Astrocyte (in vitro differentiated cells and primary cell): Measurements from ENCODE around the gene ASAP2. TPM values are rescaled to one million over a fixed set of nuclear protein-coding genes. Genes with fewer than 3 reads are reported as not detected.

Experiments used
- DNase-seq: peaks from one replicate; pipeline ENCODE4 v3.0.0-alpha.2; 2010; ENCODE audit warnings: low read depth
- FAIRE-seq: peaks from 2 replicates; lab custom pipeline; 2011; peaks lifted over from hg19 to GRCh38; lab: Jason Lieb, UNC
- H2AFZ ChIP-seq: 2 replicates; pipeline ENCODE4 v1.6.0; 2012; ENCODE audit warnings: low read depth, low read length, inconsistent platforms
- H3K27ac ChIP-seq: 2 replicates; pipeline ENCODE4 v1.5.1; 2011; ENCODE audit warnings: low read depth, low read length, inconsistent platforms
- H3K27me3 ChIP-seq: 2 replicates; pipeline ENCODE4 v1.6.0; 2011; ENCODE audit warnings: low read length, inconsistent platforms; ENCODE audit not compliant: insufficient read depth
- H3K36me3 ChIP-seq: 2 replicates; pipeline ENCODE4 v1.5.1; 2011; ENCODE audit warnings: low read length, inconsistent platforms; ENCODE audit not compliant: insufficient read depth
- H3K4me1 ChIP-seq: 2 replicates; pipeline ENCODE4 v1.5.1; 2011; ENCODE audit warnings: low read length, inconsistent platforms; ENCODE audit not compliant: insufficient read depth
- H3K4me2 ChIP-seq: 2 replicates; pipeline ENCODE4 v1.6.0; 2012; ENCODE audit warnings: low read length, inconsistent platforms
- H3K4me3 ChIP-seq: 2 replicates; pipeline ENCODE4 v1.5.1; 2011; ENCODE audit warnings: low read depth, mild to moderate bottlenecking, low read length, inconsistent platforms; ENCODE audit not compliant: insufficient read depth
- H3K79me2 ChIP-seq: 2 replicates; pipeline ENCODE4 v1.6.0; 2012; ENCODE audit warnings: mild to moderate bottlenecking, low read length, inconsistent platforms; ENCODE audit not compliant: insufficient read depth
- H3K9ac ChIP-seq: 2 replicates; pipeline ENCODE4 v1.6.0; 2012; ENCODE audit warnings: mild to moderate bottlenecking, low read length, inconsistent platforms
- H3K9me3 ChIP-seq: 2 replicates; pipeline ENCODE4 v1.5.1; 2012; ENCODE audit warnings: low read depth, mild to moderate bottlenecking, low read length, inconsistent platforms; ENCODE audit not compliant: insufficient read depth
- H4K20me1 ChIP-seq: 2 replicates; pipeline ENCODE4 v1.6.0; 2012; ENCODE audit warnings: low read length, inconsistent platforms; ENCODE audit not compliant: insufficient read depth
- H3K27ac Mint-ChIP-seq: one replicate; pipeline ENCODE4 v1.8.0; 2021; ENCODE audit warnings: mild to moderate bottlenecking, mixed read lengths; ENCODE audit not compliant: unreplicated experiment
- H3K27me3 Mint-ChIP-seq: one replicate; pipeline ENCODE4 v1.8.0; 2021; ENCODE audit warnings: low read depth, mixed read lengths; ENCODE audit not compliant: unreplicated experiment
- H3K36me3 Mint-ChIP-seq: one replicate; pipeline ENCODE4 v1.8.0; 2021; ENCODE audit warnings: low read depth, mixed read lengths; ENCODE audit not compliant: unreplicated experiment
- H3K4me1 Mint-ChIP-seq: one replicate; pipeline ENCODE4 v1.8.0; 2021; ENCODE audit warnings: low read depth, mixed read lengths; ENCODE audit not compliant: unreplicated experiment
- H3K4me3 Mint-ChIP-seq: one replicate; pipeline ENCODE4 v1.8.0; 2021; ENCODE audit warnings: mild to moderate bottlenecking, moderate library complexity, mixed read lengths; ENCODE audit not compliant: unreplicated experiment
- H3K9me3 Mint-ChIP-seq: one replicate; pipeline ENCODE4 v1.8.0; 2021; ENCODE audit warnings: mild to moderate bottlenecking, mixed read lengths; ENCODE audit not compliant: unreplicated experiment
- EZH2 ChIP-seq: IDR thresholded peaks from 2 replicates; pipeline ENCODE4 v1.6.1; 2012; ENCODE audit warnings: mild to moderate bottlenecking, low read length, inconsistent platforms; ENCODE audit not compliant: insufficient read depth
- total RNA-seq: library from RNA; stranded (reverse); gene quantifications from 2 replicates; pipeline ENCODE4 v1.2.1, GENCODE V29; 2021
- TF ChIP-seq, protein P1 (sequence below): IDR thresholded peaks from 2 replicates; pipeline ENCODE4 v1.5.1; 2011; ENCODE audit warnings: low read depth, mild to moderate bottlenecking, inconsistent platforms, low read length, moderate library complexity; ENCODE audit not compliant: insufficient read depth

Gene ASAP2
- total RNA-seq, 1 donor from 2014 or later: 62.6 TPM

GRCh38 chr2:9344434-9344833 lies 137.8 kb downstream of the ASAP2 start:
- peaks cover 2% of the 10 kb centered on the region for H3K4me1 Mint-ChIP-seq
- FAIRE-seq: no peak
- Histone ChIP-seq H3K4me3 (no peak overlapping the region), H3K27me3 (no peaks in the 10 kb centered on the region), H3K9me3 (no peaks in the 10 kb centered on the region), H4K20me1 (peaks cover 17% of the 10 kb centered on the region), H3K4me2 (no peak overlapping the region), H3K27ac (no peak overlapping the region), H3K36me3 (peaks cover 31% of the 10 kb centered on the region), H3K4me1 (no peaks in the 10 kb centered on the region), H3K9ac (no peak overlapping the region), H3K79me2 (no peaks in the 10 kb centered on the region), H2AFZ (no peak overlapping the region)
- no peak overlapping the region for H3K27ac Mint-ChIP-seq
- no peak for TF ChIP-seq EZH2
- TF ChIP-seq, protein P1, sequence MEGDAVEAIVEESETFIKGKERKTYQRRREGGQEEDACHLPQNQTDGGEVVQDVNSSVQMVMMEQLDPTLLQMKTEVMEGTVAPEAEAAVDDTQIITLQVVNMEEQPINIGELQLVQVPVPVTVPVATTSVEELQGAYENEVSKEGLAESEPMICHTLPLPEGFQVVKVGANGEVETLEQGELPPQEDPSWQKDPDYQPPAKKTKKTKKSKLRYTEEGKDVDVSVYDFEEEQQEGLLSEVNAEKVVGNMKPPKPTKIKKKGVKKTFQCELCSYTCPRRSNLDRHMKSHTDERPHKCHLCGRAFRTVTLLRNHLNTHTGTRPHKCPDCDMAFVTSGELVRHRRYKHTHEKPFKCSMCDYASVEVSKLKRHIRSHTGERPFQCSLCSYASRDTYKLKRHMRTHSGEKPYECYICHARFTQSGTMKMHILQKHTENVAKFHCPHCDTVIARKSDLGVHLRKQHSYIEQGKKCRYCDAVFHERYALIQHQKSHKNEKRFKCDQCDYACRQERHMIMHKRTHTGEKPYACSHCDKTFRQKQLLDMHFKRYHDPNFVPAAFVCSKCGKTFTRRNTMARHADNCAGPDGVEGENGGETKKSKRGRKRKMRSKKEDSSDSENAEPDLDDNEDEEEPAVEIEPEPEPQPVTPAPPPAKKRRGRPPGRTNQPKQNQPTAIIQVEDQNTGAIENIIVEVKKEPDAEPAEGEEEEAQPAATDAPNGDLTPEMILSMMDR: no peak
- no peaks in the 10 kb centered on the region for H3K9me3 Mint-ChIP-seq
- no peak for DNase-seq
- no peaks in the 10 kb centered on the region for H3K27me3 Mint-ChIP-seq
- peaks cover 39% of the 10 kb centered on the region for H3K36me3 Mint-ChIP-seq
- H3K4me3 Mint-ChIP-seq: no peak overlapping the region

DNA sequence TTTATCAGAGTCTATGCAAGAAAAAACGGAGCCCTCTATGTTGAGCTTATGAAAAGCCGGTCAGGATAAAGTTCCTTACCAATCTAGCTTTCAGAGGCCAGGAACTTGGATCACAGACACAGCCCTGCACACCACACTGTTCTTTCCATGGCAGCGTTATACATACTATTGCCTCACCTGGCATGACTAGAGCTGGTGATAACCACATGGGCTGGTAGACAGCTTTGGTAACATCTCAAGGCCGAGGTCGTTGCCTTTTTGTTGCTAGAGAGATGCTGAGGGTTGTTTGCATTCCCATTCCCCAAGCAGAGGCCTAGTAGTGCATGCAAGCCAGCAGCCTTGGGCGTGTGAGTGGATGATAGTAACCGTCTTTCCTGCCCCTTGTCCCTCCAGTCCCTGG lies 138.7 kb downstream of the ASAP2 start:
- Mint-ChIP-seq H3K27me3 (no peaks in the 10 kb centered on the region), H3K4me1 (no peaks in the 10 kb centered on the region), H3K27ac (no peak overlapping the region), H3K36me3 (peaks cover 35% of the 10 kb centered on the region), H3K4me3 (no peak overlapping the region), H3K9me3 (no peaks in the 10 kb centered on the region)
- no peak overlapping the region for H3K4me3 ChIP-seq
- H3K27me3 ChIP-seq: no peaks in the 10 kb centered on the region
- H3K4me1 ChIP-seq: no peaks in the 10 kb centered on the region
- H2AFZ ChIP-seq: no peak overlapping the region
- no peak overlapping the region for H3K4me2 ChIP-seq
- H3K36me3 ChIP-seq: peaks cover 40% of the 10 kb centered on the region
- no peak for FAIRE-seq
- H3K9me3 ChIP-seq: no peaks in the 10 kb centered on the region
- TF ChIP-seq EZH2: no peak
- TF ChIP-seq, protein P1: no peak
- DNase-seq: no peak
- no peaks in the 10 kb centered on the region for H3K79me2 ChIP-seq
- H3K9ac ChIP-seq: no peak overlapping the region
- peaks cover 26% of the 10 kb centered on the region for H4K20me1 ChIP-seq
- H3K27ac ChIP-seq: no peak overlapping the region

- Mint-ChIP-seq H3K9me3 (no peaks in the 10 kb centered on the region), H3K4me1 (no peaks in the 10 kb centered on the region), H3K27me3 (no peaks in the 10 kb centered on the region), H3K4me3 (no peak overlapping the region), H3K27ac (no peak overlapping the region), H3K36me3 (peaks cover 35% of the 10 kb centered on the region)
- no peaks in the 10 kb centered on the region for H3K27me3 ChIP-seq
- H3K27ac ChIP-seq: no peak overlapping the region
- H2AFZ ChIP-seq: no peak overlapping the region
- no peak overlapping the region for H3K4me3 ChIP-seq
- H3K4me2 ChIP-seq: no peak overlapping the region
- H4K20me1 ChIP-seq: peaks cover 26% of the 10 kb centered on the region
- H3K9me3 ChIP-seq: no peaks in the 10 kb centered on the region
- TF ChIP-seq, protein P1: no peak
- no peak for TF ChIP-seq EZH2
- peaks cover 43% of the 10 kb centered on the region for H3K36me3 ChIP-seq
- DNase-seq (no peak), FAIRE-seq (no peak)
- no peak overlapping the region for H3K9ac ChIP-seq
- no peaks in the 10 kb centered on the region for H3K79me2 ChIP-seq
- H3K4me1 ChIP-seq: no peaks in the 10 kb centered on the region
Measured at GRCh38 chr2:9345997-9346396, 139.4 kb downstream of the ASAP2 start.
